ENCODE results near the gene CDC26.

- no peak for TF ChIP-seq POLR2A (IDR thresholded peaks at IDR 0.05; ENCODE audit: low read depth, low read length)
- no peak for TF ChIP-seq POLR2AphosphoS5 (IDR thresholded peaks at IDR 0.05; ENCODE audit: low read depth, low read length)
- TF ChIP-seq SPI1 (IDR thresholded peaks at IDR 0.05; ENCODE audit: low read depth, low read length) = no peak
- no peak for TF ChIP-seq TAF1 (IDR thresholded peaks at IDR 0.05; ENCODE audit: low read depth, low read length)
These were observed 3.5 kb upstream of the CDC26 start for GRCh38 chr9:113278840-113279239.
